Right lung (tissue), 5 donors: ENCODE measurements around the gene SYDE1. TPM values are rescaled to one million over a fixed set of nuclear protein-coding genes. Genes with fewer than 3 reads are reported as not detected.

Experiments used
- DNase-seq, 2 donors: peaks; one replicate each; pipeline ENCODE4 v3.0.0-alpha.2; 2013
- polyA plus RNA-seq, 5 donors: library from polyadenylated mRNA; unstranded; fragments of 120-200 nt; gene quantifications; one replicate each; pipeline versions ENCODE4 v1.2.1 to v1.2.3, GENCODE V29; 2013; ENCODE audit warnings: inconsistent platforms in 1 of 5, low replicate concordance in 1 of 5; ENCODE audit not compliant: insufficient read length in 5 of 5, insufficient read depth in 1 of 5

SYDE1 gene
- polyA plus RNA-seq, 5 donors: 16.6 to 33.0 (median 21.8) TPM

DNA sequence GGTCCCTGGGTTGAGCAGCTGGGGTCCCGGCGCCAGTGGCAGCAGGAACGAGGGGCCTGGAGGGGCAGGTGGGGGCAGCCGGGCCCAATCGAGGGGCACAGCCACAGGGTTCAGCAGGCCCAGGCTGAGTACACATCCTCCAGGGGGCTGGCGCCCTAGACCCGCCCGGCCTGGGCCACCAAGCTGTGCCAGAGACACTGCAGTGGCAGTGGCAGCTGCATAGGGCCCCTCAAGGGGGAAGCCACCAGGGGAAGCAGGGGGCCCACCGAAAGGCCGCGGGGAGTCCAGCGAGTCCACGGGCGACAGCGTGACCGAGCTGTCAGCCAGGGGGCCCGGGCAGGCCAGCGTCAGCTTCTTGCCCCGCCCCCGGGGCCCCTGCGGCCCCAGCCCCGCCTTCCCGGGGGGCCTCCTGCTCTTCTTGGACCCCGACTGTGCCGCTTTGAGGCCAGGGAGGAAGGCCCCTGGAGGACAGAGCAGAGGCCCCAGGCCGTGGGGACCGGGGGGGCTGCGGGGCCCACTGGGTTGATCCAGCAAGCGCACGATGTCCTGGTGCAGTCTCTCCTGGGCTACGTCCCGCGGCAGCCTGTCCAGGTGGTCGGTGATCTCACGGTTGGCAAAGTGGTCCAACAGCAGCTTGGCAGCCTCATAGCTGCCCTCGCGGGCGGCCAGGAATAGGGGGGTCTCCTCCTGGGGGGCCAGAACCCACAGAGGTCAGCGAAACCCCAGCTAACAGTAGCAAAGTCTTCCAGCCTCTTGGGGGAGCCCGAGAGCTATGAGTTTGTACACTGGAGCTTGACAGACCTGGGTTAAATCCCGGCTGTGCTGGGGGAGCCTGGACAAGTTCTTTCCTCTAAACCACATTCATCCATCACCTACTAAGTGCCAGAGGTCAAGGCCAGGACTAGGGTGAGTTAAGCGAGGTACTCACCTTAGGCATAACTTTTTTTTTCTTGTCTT, 54.1 kb downstream of the SYDE1 start:
- no peak for DNase-seq

Other genes with a start within 250 kb of the SYDE1 start
- gene OR7A17, start 221.3 kb upstream of the SYDE1 start, polyA plus RNA-seq: under 1 TPM in 2 of 5 donors, not detected in 3; 0.03 to 0.05 TPM
- not detected for gene OR7C2, start 165.9 kb upstream of the SYDE1 start, polyA plus RNA-seq
- under 1 TPM; 0.09 to 0.33 (median 0.21) TPM for gene SLC1A6, start 127.5 kb upstream of the SYDE1 start, polyA plus RNA-seq
- not detected for gene CASP14, start 57.9 kb upstream of the SYDE1 start, polyA plus RNA-seq
- gene OR1I1, start 25.2 kb upstream of the SYDE1 start, polyA plus RNA-seq: under 1 TPM; 0.05 to 0.15 (median 0.09) TPM
- 100 to 1,000 TPM in 2 of 5 donors, 10 to 100 TPM in 3; 70.8 to 127 (median 92.1) TPM for gene NOTCH3, start 93.6 kb downstream of the SYDE1 start, polyA plus RNA-seq
- gene EPHX3, start 125.0 kb downstream of the SYDE1 start, polyA plus RNA-seq: 1 to 10 TPM; 2.0 to 3.8 (median 3.0) TPM
- 10 to 100 TPM; 39.1 to 58.0 (median 45.6) TPM for gene BRD4, start 225.1 kb downstream of the SYDE1 start, polyA plus RNA-seq